Caco-2 (cell line): ENCODE data around the gene OR5H15. TPM values are rescaled to one million over a fixed set of nuclear protein-coding genes. Genes with fewer than 3 reads are reported as not detected.
A peak's percentile ranks its signal among the peaks of the same experiment; 100 is the strongest.

ENCODE experiments used
- BruUV-seq: library from RNA; stranded (reverse); fragments of 400-500 nt; replicated peaks from 2 replicates; lab custom pipeline; 2021; lab: Mats Ljungman, UMichigan
- CTCF ChIA-PET: fragments of 300-600 bp; sonication (Branson Sonifier 250); formaldehyde crosslinking; loops from one replicate; lab custom pipeline; 2022; ENCODE audit warnings: antibody characterized with exemption; lab: Charles Lee
- POLR2A ChIA-PET: fragments of 300-600 bp; sonication (Branson Sonifier 250); formaldehyde crosslinking; loops from one replicate; lab custom pipeline; 2022; ENCODE audit warnings: antibody characterized with exemption; lab: Charles Lee
- DNase-seq, 2 experiments: peaks; one replicate each; pipeline versions ENCODE4 v3.0.0 to v3.0.0-alpha.2; 2020 to 2022
- H3K27me3 ChIP-seq: replicated peaks from 2 replicates; pipeline ENCODE4 v1.6.0; 2011; ENCODE audit warnings: low read length; ENCODE audit not compliant: control insufficient read depth, insufficient read depth
- H3K36me3 ChIP-seq: 2 replicates; pipeline ENCODE4 v1.5.1; 2011; ENCODE audit warnings: low read length; ENCODE audit not compliant: control insufficient read depth, insufficient read depth
- H3K4me1 ChIP-seq: fragments of 250-450 bp; sonication (Bioruptor Pico); 2 replicates; pipeline ENCODE4 v1.5.1; 2020; ENCODE audit warnings: mild to moderate bottlenecking
- H3K4me3 ChIP-seq: 2 replicates; pipeline ENCODE4 v1.5.1; 2011; ENCODE audit warnings: low read depth, mild to moderate bottlenecking, control low read depth, low read length
- H3K9me3 ChIP-seq: fragments of 250-450 bp; sonication (Bioruptor Pico); 2 replicates; pipeline ENCODE4 v1.5.1; 2020; ENCODE audit warnings: mild to moderate bottlenecking, moderate library complexity
- H3K27ac Mint-ChIP-seq: one replicate; pipeline ENCODE4 v1.8.0; 2022; ENCODE audit warnings: mixed read lengths; ENCODE audit not compliant: unreplicated experiment
- H3K27me3 Mint-ChIP-seq: one replicate; pipeline ENCODE4 v1.8.0; 2022; ENCODE audit warnings: mixed read lengths; ENCODE audit not compliant: insufficient read depth, unreplicated experiment
- H3K36me3 Mint-ChIP-seq: one replicate; pipeline ENCODE4 v1.8.0; 2022; ENCODE audit warnings: mild to moderate bottlenecking, mixed read lengths; ENCODE audit not compliant: insufficient read depth, unreplicated experiment
- H3K4me1 Mint-ChIP-seq: one replicate; pipeline ENCODE4 v1.8.0; 2022; ENCODE audit warnings: low read depth, mixed read lengths; ENCODE audit not compliant: unreplicated experiment
- H3K4me3 Mint-ChIP-seq: one replicate; pipeline ENCODE4 v1.8.0; 2022; ENCODE audit warnings: mild to moderate bottlenecking, moderate library complexity, mixed read lengths; ENCODE audit not compliant: unreplicated experiment
- H3K9me3 Mint-ChIP-seq: one replicate; pipeline ENCODE4 v1.8.0; 2022; ENCODE audit warnings: mixed read lengths; ENCODE audit not compliant: unreplicated experiment
- intact Hi-C: fragments of 100-400 bp; cut with micrococcal nuclease; formaldehyde crosslinking; loops from one replicate; pipeline ENCODE4 v1.10.0; 2022; ENCODE audit not compliant: unreplicated experiment
- total RNA-seq: library from RNA; stranded (reverse); gene quantifications from 2 replicates; pipeline ENCODE4 v1.2.3, GENCODE V29; 2022
- TF ChIP-seq, protein P1 (sequence below), 2 experiments: fragments of 200-600 bp in 1 of 2; IDR thresholded peaks; 1 replicate in 1 of 2; 2 replicates in 1 of 2; pipeline versions ENCODE4 v1.5.1 to v1.8.0; 2011 to 2022; ENCODE audit warnings: antibody characterized with exemption in 1 of 2, control low read depth in 1 of 2, inconsistent platforms in 1 of 2, low read depth in 1 of 2, low read length in 1 of 2, mild to moderate bottlenecking in 1 of 2, moderate library complexity in 1 of 2; ENCODE audit not compliant: insufficient read depth in 1 of 2, severe bottlenecking in 1 of 2, unreplicated experiment in 1 of 2

The OR5H15 gene
- total RNA-seq, 1 experiment from 2014 or later, result not detected

DNA sequence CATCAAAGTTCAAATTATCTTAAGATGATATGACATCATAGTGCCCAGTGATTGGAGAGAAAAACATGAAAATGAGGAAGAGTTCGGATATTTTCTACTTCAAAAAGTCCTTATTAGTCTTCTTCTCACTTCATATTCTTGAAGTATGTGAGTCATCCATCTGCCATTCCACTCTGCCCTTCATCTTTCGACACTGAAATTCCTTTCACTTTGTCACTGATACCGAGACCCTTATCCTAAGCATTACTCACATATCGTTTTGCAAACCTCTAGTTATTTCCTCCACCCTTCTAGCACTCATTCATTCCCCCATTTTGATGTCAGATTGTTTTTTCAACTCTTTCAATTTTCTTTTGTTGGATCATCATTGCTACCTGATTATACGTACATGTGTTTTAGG, 15.3 kb upstream of the OR5H15 start:
- ChIA-PET POLR2A (no interaction called here), CTCF (no interaction called here)
- peak overlapping the region; percentile 14 for H3K27ac Mint-ChIP-seq
- H3K36me3 ChIP-seq, result no peaks in the 10 kb centered on the region
- DNase-seq, result peak in 1 of 2 experiments; percentile 10
- intact Hi-C loops, result no loop called here
- no TSS peak for BruUV-seq
- H3K4me1 Mint-ChIP-seq, result peaks cover 7% of the 10 kb centered on the region
- peaks cover 9% of the 10 kb centered on the region; the same call in 1 of the 2 replicates for H3K9me3 ChIP-seq
- TF ChIP-seq, protein P1, sequence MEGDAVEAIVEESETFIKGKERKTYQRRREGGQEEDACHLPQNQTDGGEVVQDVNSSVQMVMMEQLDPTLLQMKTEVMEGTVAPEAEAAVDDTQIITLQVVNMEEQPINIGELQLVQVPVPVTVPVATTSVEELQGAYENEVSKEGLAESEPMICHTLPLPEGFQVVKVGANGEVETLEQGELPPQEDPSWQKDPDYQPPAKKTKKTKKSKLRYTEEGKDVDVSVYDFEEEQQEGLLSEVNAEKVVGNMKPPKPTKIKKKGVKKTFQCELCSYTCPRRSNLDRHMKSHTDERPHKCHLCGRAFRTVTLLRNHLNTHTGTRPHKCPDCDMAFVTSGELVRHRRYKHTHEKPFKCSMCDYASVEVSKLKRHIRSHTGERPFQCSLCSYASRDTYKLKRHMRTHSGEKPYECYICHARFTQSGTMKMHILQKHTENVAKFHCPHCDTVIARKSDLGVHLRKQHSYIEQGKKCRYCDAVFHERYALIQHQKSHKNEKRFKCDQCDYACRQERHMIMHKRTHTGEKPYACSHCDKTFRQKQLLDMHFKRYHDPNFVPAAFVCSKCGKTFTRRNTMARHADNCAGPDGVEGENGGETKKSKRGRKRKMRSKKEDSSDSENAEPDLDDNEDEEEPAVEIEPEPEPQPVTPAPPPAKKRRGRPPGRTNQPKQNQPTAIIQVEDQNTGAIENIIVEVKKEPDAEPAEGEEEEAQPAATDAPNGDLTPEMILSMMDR (IDR thresholded peaks at IDR 0.05; ENCODE audit: insufficient read depth in 1 of 2, low read depth in 1 of 2, low read length in 1 of 2, severe bottlenecking in 1 of 2, unreplicated experiment in 1 of 2), result no peak
- H3K27me3 Mint-ChIP-seq, result no peaks in the 10 kb centered on the region
- H3K27me3 ChIP-seq, result no peaks in the 10 kb centered on the region
- H3K36me3 Mint-ChIP-seq, result no peaks in the 10 kb centered on the region
- peak overlapping the region; percentile 3 for H3K4me3 Mint-ChIP-seq
- no peaks in the 10 kb centered on the region for H3K9me3 Mint-ChIP-seq
- peaks cover 14% of the 10 kb centered on the region for H3K4me1 ChIP-seq
- H3K4me3 ChIP-seq, result no peak overlapping the region

DNA sequence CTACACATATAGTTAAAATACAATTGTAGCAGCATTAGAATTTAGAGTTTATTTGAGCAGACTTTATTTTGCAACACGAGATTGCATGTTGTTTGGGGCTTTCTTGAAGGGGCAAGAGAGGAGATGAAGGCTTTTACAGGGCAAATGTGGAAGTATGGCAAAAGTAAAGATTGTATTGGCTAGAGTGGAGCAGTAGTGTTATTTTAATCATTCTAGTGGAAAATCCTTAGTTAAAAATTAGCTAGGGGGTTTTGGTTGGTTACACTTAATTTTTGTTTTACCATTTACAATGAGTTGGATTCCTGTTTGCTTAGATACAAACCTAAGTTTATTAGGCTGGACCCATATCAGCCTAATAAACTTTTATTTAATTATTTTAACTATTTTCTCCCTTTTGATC, 4.6 kb downstream of the OR5H15 start:
- Mint-ChIP-seq H3K27me3 (no peaks in the 10 kb centered on the region), H3K4me1 (no peaks in the 10 kb centered on the region), H3K4me3 (no peak overlapping the region), H3K36me3 (no peaks in the 10 kb centered on the region), H3K9me3 (no peaks in the 10 kb centered on the region), H3K27ac (no peak overlapping the region)
- no peak for DNase-seq
- POLR2A ChIA-PET, result no interaction called here
- no peaks in the 10 kb centered on the region for H3K36me3 ChIP-seq
- intact Hi-C loops, result no loop called here
- H3K4me3 ChIP-seq, result no peak overlapping the region
- H3K27me3 ChIP-seq, result no peaks in the 10 kb centered on the region
- no peaks in the 10 kb centered on the region for H3K4me1 ChIP-seq
- TF ChIP-seq, protein P1 (IDR thresholded peaks at IDR 0.05; ENCODE audit: insufficient read depth in 1 of 2, low read depth in 1 of 2, low read length in 1 of 2, severe bottlenecking in 1 of 2, unreplicated experiment in 1 of 2), result no peak
- no peaks in the 10 kb centered on the region for H3K9me3 ChIP-seq
- no TSS peak for BruUV-seq
- CTCF ChIA-PET, result no interaction called here

DNA sequence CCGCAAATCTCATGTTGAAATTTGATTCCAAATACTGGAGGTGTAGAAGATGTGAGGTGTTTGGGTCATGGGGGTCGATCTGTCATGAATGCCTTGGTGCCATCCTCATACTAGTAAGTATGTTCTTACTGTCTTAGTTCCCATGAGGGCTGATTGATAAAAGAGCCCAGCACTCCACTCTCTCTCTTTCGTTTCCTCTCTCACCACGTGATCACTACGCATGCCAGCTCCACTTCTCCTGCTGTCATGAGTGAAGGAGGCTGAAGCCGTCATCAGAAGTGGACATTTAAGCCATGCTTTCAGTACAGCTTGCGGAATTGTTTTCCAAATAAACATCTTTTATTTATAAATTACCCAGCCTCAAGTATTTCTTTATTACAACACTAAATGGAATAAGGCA, 6.1 kb downstream of the OR5H15 start:
- no peaks in the 10 kb centered on the region for H3K4me1 ChIP-seq
- TF ChIP-seq, protein P1 (IDR thresholded peaks at IDR 0.05; ENCODE audit: insufficient read depth in 1 of 2, low read depth in 1 of 2, low read length in 1 of 2, severe bottlenecking in 1 of 2, unreplicated experiment in 1 of 2), result no peak
- no peaks in the 10 kb centered on the region for H3K9me3 ChIP-seq
- H3K4me3 ChIP-seq, result no peak overlapping the region
- intact Hi-C loops, result no loop called here
- no peaks in the 10 kb centered on the region for H3K9me3 Mint-ChIP-seq
- ChIA-PET CTCF (no interaction called here), POLR2A (no interaction called here)
- DNase-seq, result no peak
- no TSS peak for BruUV-seq
- H3K27me3 ChIP-seq, result no peaks in the 10 kb centered on the region
- H3K4me3 Mint-ChIP-seq, result no peak overlapping the region
- H3K27me3 Mint-ChIP-seq, result no peaks in the 10 kb centered on the region
- no peaks in the 10 kb centered on the region for H3K36me3 Mint-ChIP-seq
- no peaks in the 10 kb centered on the region for H3K4me1 Mint-ChIP-seq
- H3K36me3 ChIP-seq, result no peaks in the 10 kb centered on the region
- H3K27ac Mint-ChIP-seq, result no peak overlapping the region
